Parathyroid adenoma (tissue), 2 donors: Measurements from ENCODE around the gene ASIC2.

Experiments
- H2AFZ ChIP-seq: fragments of 300-600 bp; sonication (generic); one replicate; pipeline ENCODE4 v1.7.0; 2017; ENCODE audit warnings: antibody characterized with exemption, mild to moderate bottlenecking
- H3K27ac ChIP-seq: fragments of 300-600 bp; sonication (generic); one replicate; pipeline ENCODE4 v1.7.0; 2017
- H3K27me3 ChIP-seq: fragments of 300-600 bp; sonication (generic); one replicate; pipeline ENCODE4 v1.7.0; 2017; ENCODE audit warnings: low read length; ENCODE audit not compliant: control insufficient read depth, insufficient read depth
- H3K36me3 ChIP-seq: fragments of 300-600 bp; sonication (generic); one replicate; pipeline ENCODE4 v1.7.0; 2017; ENCODE audit warnings: low read length; ENCODE audit not compliant: control insufficient read depth, insufficient read depth
- H3K4me1 ChIP-seq: fragments of 300-600 bp; sonication (generic); one replicate; pipeline ENCODE4 v1.7.0; 2017; ENCODE audit warnings: control low read depth
- H3K4me2 ChIP-seq: fragments of 300-600 bp; sonication (generic); one replicate; pipeline ENCODE4 v1.7.0; 2017; ENCODE audit warnings: low read length
- H3K4me3 ChIP-seq: fragments of 300-600 bp; sonication (generic); one replicate; pipeline ENCODE4 v1.7.0; 2017; ENCODE audit warnings: low read depth, low read length
- H3K79me2 ChIP-seq: fragments of 300-600 bp; sonication (generic); one replicate; pipeline ENCODE4 v1.7.0; 2017; ENCODE audit warnings: control low read depth
- H3K9ac ChIP-seq: fragments of 300-600 bp; sonication (generic); one replicate; pipeline ENCODE4 v1.7.0; 2017; ENCODE audit warnings: mild to moderate bottlenecking
- H3K9me3 ChIP-seq: fragments of 300-600 bp; sonication (generic); one replicate; pipeline ENCODE4 v1.7.0; 2017; ENCODE audit warnings: low read length; ENCODE audit not compliant: control insufficient read depth
- TF ChIP-seq, protein P1 (sequence below): fragments of 300-600 bp; sonication (generic); IDR thresholded peaks from one replicate; pipeline ENCODE4 v1.7.0; 2017; ENCODE audit warnings: antibody characterized with exemption, mild to moderate bottlenecking
- donor health status: primary hyperparathyroidism.

ASIC2 gene

DNA sequence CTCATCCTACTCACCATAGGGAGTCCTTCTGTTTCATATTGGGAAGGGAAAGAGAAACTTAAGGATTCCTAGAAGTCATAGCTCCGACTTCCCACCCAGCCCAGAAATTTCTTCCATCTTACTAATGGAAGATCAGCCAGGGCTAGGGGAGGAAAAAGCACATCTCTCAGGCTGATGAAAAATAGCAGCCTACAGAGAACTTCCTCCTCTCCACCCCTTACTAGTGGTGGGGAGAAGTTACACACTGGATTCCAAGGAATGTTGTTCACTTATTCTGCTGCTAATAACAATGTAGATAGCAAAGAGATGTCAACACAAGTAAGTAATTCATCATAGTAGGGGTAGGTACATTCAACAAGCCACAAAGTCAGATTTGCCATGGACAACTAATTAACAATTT, 207.1 kb downstream of the ASIC2 start:
- Histone ChIP-seq H3K4me3 (no peak overlapping the region), H3K27me3 (no peaks in the 10 kb centered on the region), H3K4me2 (no peak overlapping the region), H3K9me3 (no peaks in the 10 kb centered on the region), H3K4me1 (no peaks in the 10 kb centered on the region), H3K36me3 (no peaks in the 10 kb centered on the region), H3K79me2 (no peaks in the 10 kb centered on the region), H3K9ac (no peak overlapping the region), H3K27ac (no peak overlapping the region), H2AFZ (no peak overlapping the region)
- TF ChIP-seq, protein P1, sequence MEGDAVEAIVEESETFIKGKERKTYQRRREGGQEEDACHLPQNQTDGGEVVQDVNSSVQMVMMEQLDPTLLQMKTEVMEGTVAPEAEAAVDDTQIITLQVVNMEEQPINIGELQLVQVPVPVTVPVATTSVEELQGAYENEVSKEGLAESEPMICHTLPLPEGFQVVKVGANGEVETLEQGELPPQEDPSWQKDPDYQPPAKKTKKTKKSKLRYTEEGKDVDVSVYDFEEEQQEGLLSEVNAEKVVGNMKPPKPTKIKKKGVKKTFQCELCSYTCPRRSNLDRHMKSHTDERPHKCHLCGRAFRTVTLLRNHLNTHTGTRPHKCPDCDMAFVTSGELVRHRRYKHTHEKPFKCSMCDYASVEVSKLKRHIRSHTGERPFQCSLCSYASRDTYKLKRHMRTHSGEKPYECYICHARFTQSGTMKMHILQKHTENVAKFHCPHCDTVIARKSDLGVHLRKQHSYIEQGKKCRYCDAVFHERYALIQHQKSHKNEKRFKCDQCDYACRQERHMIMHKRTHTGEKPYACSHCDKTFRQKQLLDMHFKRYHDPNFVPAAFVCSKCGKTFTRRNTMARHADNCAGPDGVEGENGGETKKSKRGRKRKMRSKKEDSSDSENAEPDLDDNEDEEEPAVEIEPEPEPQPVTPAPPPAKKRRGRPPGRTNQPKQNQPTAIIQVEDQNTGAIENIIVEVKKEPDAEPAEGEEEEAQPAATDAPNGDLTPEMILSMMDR: no peak

DNA sequence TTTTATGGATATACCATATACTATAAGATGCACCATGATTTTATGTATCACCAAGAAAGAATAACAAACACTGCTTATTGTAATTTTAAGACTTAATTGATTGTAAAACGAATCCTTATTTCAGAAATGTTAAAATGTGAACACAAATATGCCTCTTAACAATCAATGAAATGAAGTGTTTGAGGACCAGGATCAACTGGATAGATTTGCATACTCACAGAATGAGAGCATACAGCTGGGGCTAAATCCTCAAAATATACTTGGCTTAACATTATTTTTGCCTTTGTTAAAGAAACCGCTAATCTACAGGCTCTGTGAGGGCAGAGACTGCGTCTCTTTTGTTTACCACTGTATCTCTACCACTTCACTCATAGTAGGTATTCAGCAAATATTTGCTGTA, 207.8 kb downstream of the ASIC2 start:
- H3K4me2 ChIP-seq: no peak overlapping the region
- no peaks in the 10 kb centered on the region for H3K4me1 ChIP-seq
- H3K27ac ChIP-seq: no peak overlapping the region
- no peak overlapping the region for H3K4me3 ChIP-seq
- H2AFZ ChIP-seq: no peak overlapping the region
- H3K36me3 ChIP-seq: no peaks in the 10 kb centered on the region
- H3K79me2 ChIP-seq: no peaks in the 10 kb centered on the region
- no peak overlapping the region for H3K9ac ChIP-seq
- TF ChIP-seq, protein P1: no peak
- no peaks in the 10 kb centered on the region for H3K27me3 ChIP-seq
- no peaks in the 10 kb centered on the region for H3K9me3 ChIP-seq

DNA sequence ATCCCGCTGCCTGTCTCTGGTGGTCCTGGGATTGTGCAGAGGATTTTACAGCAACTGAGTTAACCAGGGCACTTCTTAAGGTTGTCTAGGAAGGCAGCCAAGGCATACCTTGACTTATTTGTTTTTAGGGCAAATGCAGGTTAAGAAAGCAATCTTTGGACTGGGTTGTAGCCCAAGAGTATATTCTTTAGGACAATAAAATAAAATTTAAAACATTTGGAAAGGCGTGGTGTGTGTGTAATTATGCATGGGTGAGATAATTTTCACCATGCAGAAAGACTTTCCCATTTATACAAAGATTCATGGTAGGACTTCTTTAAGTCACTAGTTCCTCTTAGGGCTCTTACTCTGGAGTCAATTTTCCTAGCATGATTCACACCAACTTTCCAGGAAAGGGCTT, 208.3 kb downstream of the ASIC2 start:
- H3K79me2 ChIP-seq: no peaks in the 10 kb centered on the region
- no peaks in the 10 kb centered on the region for H3K9me3 ChIP-seq
- no peak overlapping the region for H2AFZ ChIP-seq
- no peaks in the 10 kb centered on the region for H3K4me1 ChIP-seq
- no peak overlapping the region for H3K4me2 ChIP-seq
- no peak overlapping the region for H3K4me3 ChIP-seq
- H3K27me3 ChIP-seq: no peaks in the 10 kb centered on the region
- no peaks in the 10 kb centered on the region for H3K36me3 ChIP-seq
- no peak overlapping the region for H3K27ac ChIP-seq
- TF ChIP-seq, protein P1: no peak
- H3K9ac ChIP-seq: no peak overlapping the region

DNA sequence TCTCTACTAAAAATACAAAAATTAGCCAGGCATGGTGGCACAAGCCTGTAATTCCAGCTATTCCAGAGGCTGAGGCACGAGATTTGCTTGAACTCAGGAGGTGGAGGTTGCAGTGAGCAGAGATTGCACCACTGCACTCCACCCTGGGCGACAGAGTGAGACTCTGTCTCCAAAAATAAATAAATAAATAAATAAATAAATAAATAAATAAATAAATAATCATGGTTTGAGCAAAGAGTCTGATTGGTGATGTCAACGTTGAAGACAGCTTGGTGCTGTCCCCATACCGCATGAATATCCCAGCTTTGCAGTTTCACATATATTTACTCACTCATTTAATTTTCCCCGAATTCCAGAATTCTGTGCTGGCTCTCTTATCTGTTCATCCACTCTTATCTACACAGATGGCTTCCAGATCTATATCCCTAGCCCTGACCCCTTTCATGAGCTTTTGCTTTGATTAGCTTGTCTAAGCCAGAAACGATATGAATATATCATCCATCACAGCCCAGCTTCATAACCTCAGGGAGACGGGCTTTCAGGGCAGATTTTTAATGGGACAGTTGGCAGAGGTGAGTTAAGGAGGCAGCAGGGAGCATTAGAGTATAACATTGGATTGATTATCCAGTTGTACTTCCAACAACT, 210.4 kb downstream of the ASIC2 start:
- Histone ChIP-seq H3K9me3 (no peaks in the 10 kb centered on the region), H3K36me3 (no peaks in the 10 kb centered on the region), H3K4me1 (no peaks in the 10 kb centered on the region), H3K79me2 (no peaks in the 10 kb centered on the region), H3K9ac (no peak overlapping the region), H3K27ac (no peak overlapping the region), H3K27me3 (no peaks in the 10 kb centered on the region), H3K4me2 (no peak overlapping the region), H3K4me3 (no peak overlapping the region), H2AFZ (no peak overlapping the region)
- TF ChIP-seq, protein P1: no peak

DNA sequence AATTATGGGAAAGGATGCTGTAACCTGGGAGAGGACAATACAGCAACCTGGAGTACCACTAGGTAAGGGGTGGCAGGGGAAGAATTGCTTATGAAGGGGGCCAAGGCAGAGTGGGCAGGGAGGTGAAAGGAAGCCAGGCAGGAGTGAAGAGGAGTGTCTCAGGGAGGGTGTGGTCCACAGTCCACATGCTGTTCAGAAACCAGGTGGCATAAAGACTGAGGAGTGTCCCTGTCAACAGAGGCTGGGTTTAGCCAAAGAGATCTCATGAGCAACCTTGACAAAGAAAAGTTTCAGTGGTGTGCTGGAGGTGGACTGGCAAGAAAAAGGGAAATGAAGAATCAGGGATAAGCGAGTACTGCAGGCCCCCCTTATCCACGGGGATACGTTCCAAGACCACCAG, 213.0 kb downstream of the ASIC2 start:
- no peak overlapping the region for H3K4me2 ChIP-seq

More for the DNA sequence above, 213.0 kb downstream of the ASIC2 start:
- TF ChIP-seq, protein P1: no peak
- H3K4me3 ChIP-seq: no peak overlapping the region
- no peaks in the 10 kb centered on the region for H3K36me3 ChIP-seq
- H3K9me3 ChIP-seq: no peaks in the 10 kb centered on the region
- no peaks in the 10 kb centered on the region for H3K4me1 ChIP-seq
- no peaks in the 10 kb centered on the region for H3K79me2 ChIP-seq
- no peaks in the 10 kb centered on the region for H3K27me3 ChIP-seq
- no peak overlapping the region for H3K9ac ChIP-seq
- no peak overlapping the region for H2AFZ ChIP-seq
- H3K27ac ChIP-seq: no peak overlapping the region
